Activated CD4-positive, alpha-beta T cell treated with anti-CD3 and anti-CD28 coated beads, Interleukin-10, Interleukin-2, amounts not matched to agents 100 ng/mL and 50 ng/mL, durations not matched to agents 16 hours and 8 hours (primary cell): Measurements from ENCODE around the gene CSGALNACT2.
A peak's percentile ranks its signal among the peaks of the same experiment; 100 is the strongest.

ENCODE experiments used
- DNase-seq: peaks from one replicate; pipeline ENCODE4 v3.0.0-alpha.2; 2020

Gene CSGALNACT2

GRCh38 chr10:43124574-43125273 lies 13.5 kb upstream of the CSGALNACT2 start:
- no peak for DNase-seq

GRCh38 chr10:43125274-43125845 lies 12.9 kb upstream of the CSGALNACT2 start:
- no peak for DNase-seq

- no peak for DNase-seq
Measured at GRCh38 chr10:43125881-43126731, 12.1 kb upstream of the CSGALNACT2 start.

GRCh38 chr10:43126759-43127424 lies 11.4 kb upstream of the CSGALNACT2 start:
- DNase-seq = peak; percentile 44

GRCh38 chr10:43127442-43127841 lies 10.8 kb upstream of the CSGALNACT2 start:
- DNase-seq = no peak

GRCh38 chr10:43128331-43128730 lies 9.9 kb upstream of the CSGALNACT2 start:
- no peak for DNase-seq

GRCh38 chr10:43128958-43129706 lies 9.1 kb upstream of the CSGALNACT2 start:
- DNase-seq = peak; percentile 88

- DNase-seq = no peak
Measured at GRCh38 chr10:43130770-43131171, 7.5 kb upstream of the CSGALNACT2 start.

GRCh38 chr10:43131256-43131655 lies 7.0 kb upstream of the CSGALNACT2 start:
- no peak for DNase-seq

- no peak for DNase-seq
Measured at GRCh38 chr10:43131906-43132305, 6.3 kb upstream of the CSGALNACT2 start.

GRCh38 chr10:43132867-43133787 lies 5.1 kb upstream of the CSGALNACT2 start:
- no peak for DNase-seq

GRCh38 chr10:43134126-43134905 lies 3.9 kb upstream of the CSGALNACT2 start:
- peak; percentile 30 for DNase-seq

GRCh38 chr10:43135064-43135463 lies 3.2 kb upstream of the CSGALNACT2 start:
- no peak for DNase-seq

- no peak for DNase-seq
Measured at GRCh38 chr10:43135656-43136055, 2.6 kb upstream of the CSGALNACT2 start.

- no peak for DNase-seq
Measured at GRCh38 chr10:43136432-43136831, 1.8 kb upstream of the CSGALNACT2 start.

GRCh38 chr10:43136995-43137716 lies 1.1 kb upstream of the CSGALNACT2 start:
- no peak for DNase-seq

GRCh38 chr10:43137717-43138020 lies 576 bp upstream of the CSGALNACT2 start:
- peak; percentile 48 for DNase-seq

- DNase-seq = peak; percentile 77
Measured at GRCh38 chr10:43138757-43139241, 554 bp downstream of the CSGALNACT2 start.

- no peak for DNase-seq
Measured at GRCh38 chr10:43141421-43141820, 3.2 kb downstream of the CSGALNACT2 start.

- DNase-seq = no peak
Measured at GRCh38 chr10:43145311-43145710, 7.1 kb downstream of the CSGALNACT2 start.
